MM.1S (cell line): ENCODE results near the gene MAU2.

Experiments
- DNase-seq: peaks from one replicate; pipeline ENCODE4 v3.0.0-alpha.2; 2015
- H2AFZ ChIP-seq: fragments of 300-600 bp; sonication (generic); 2 replicates; pipeline ENCODE4 v1.6.0; 2016; ENCODE audit warnings: antibody characterized with exemption, low read length
- H3F3A ChIP-seq: fragments of 300-600 bp; sonication (generic); 2 replicates; pipeline ENCODE4 v1.6.1; 2016; ENCODE audit warnings: mild to moderate bottlenecking, antibody characterized with exemption, low read length, moderate library complexity, mixed read lengths; ENCODE audit not compliant: insufficient read depth
- H3K27ac ChIP-seq: fragments of 300-600 bp; sonication (generic); 2 replicates; pipeline ENCODE4 v1.5.1; 2016; ENCODE audit warnings: mild to moderate bottlenecking, low read length
- H3K27me3 ChIP-seq: fragments of 300-600 bp; sonication (generic); replicated peaks from 2 replicates; pipeline ENCODE4 v1.6.0; 2016; ENCODE audit warnings: low read length; ENCODE audit not compliant: insufficient read depth
- H3K36me3 ChIP-seq: fragments of 300-600 bp; sonication (generic); replicated peaks from 2 replicates; pipeline ENCODE4 v1.6.1; 2016; ENCODE audit warnings: mild to moderate bottlenecking, low read length, mixed read lengths; ENCODE audit not compliant: insufficient read depth
- H3K4me1 ChIP-seq: fragments of 300-600 bp; sonication (generic); 2 replicates; pipeline ENCODE4 v1.6.1; 2016; ENCODE audit warnings: low read length, mixed read lengths
- H3K4me2 ChIP-seq: fragments of 300-600 bp; sonication (generic); 2 replicates; pipeline ENCODE4 v1.6.0; 2016; ENCODE audit warnings: low read depth, low read length
- H3K4me3 ChIP-seq: fragments of 300-600 bp; sonication (generic); 2 replicates; pipeline ENCODE4 v1.5.1; 2016; ENCODE audit warnings: low read length, mixed read lengths
- H3K79me2 ChIP-seq: fragments of 300-600 bp; sonication (generic); 2 replicates; pipeline ENCODE4 v1.6.1; 2016; ENCODE audit warnings: mixed run types, low read length, mixed read lengths
- H3K9ac ChIP-seq: fragments of 300-600 bp; sonication (generic); 2 replicates; pipeline ENCODE4 v1.6.1; 2016; ENCODE audit warnings: low read length, mixed read lengths
- H3K9me2 ChIP-seq: fragments of 300-600 bp; sonication (generic); replicated peaks from 2 replicates; pipeline ENCODE4 v1.6.1; 2016; ENCODE audit warnings: mild to moderate bottlenecking, low read length, mixed read lengths; ENCODE audit not compliant: insufficient read depth
- H3K9me3 ChIP-seq: fragments of 300-600 bp; sonication (generic); replicated peaks from 2 replicates; pipeline ENCODE4 v1.6.1; 2016; ENCODE audit warnings: mild to moderate bottlenecking, low read length, mixed read lengths; ENCODE audit not compliant: insufficient read depth
- H4K20me1 ChIP-seq: fragments of 300-600 bp; sonication (generic); 2 replicates; pipeline ENCODE4 v1.6.1; 2016; ENCODE audit warnings: mild to moderate bottlenecking, low read length, moderate library complexity, mixed read lengths; ENCODE audit not compliant: insufficient read depth
- EZH2 ChIP-seq: fragments of 300-600 bp; sonication (generic); optimal IDR thresholded peaks from 2 replicates; pipeline ENCODE3; 2017; ENCODE audit warnings: low read depth, mild to moderate bottlenecking, antibody characterized with exemption, low read length, mixed read lengths
- EZH2phosphoT487 ChIP-seq: fragments of 300-600 bp; sonication (generic); IDR thresholded peaks from 2 replicates; pipeline ENCODE4 v1.6.1; 2018; ENCODE audit warnings: antibody characterized with exemption, low read length
- TF ChIP-seq, protein P1 (sequence below): fragments of 300-600 bp; sonication (generic); IDR thresholded peaks from 2 replicates; pipeline ENCODE4 v1.5.1; 2016; ENCODE audit warnings: antibody characterized with exemption, low read length, mixed read lengths

MAU2 gene

GRCh38 chr19:19300613-19301012 is 20.0 kb upstream of the MAU2 start:
- no peaks in the 10 kb centered on the region for H3K9me3 ChIP-seq
- H3K79me2 ChIP-seq, result no peaks in the 10 kb centered on the region
- H3K4me3 ChIP-seq, result no peak overlapping the region
- no peaks in the 10 kb centered on the region for H4K20me1 ChIP-seq
- H3K4me2 ChIP-seq, result no peak overlapping the region
- no peak for DNase-seq
- no peaks in the 10 kb centered on the region for H3K9me2 ChIP-seq
- TF ChIP-seq, protein P1, sequence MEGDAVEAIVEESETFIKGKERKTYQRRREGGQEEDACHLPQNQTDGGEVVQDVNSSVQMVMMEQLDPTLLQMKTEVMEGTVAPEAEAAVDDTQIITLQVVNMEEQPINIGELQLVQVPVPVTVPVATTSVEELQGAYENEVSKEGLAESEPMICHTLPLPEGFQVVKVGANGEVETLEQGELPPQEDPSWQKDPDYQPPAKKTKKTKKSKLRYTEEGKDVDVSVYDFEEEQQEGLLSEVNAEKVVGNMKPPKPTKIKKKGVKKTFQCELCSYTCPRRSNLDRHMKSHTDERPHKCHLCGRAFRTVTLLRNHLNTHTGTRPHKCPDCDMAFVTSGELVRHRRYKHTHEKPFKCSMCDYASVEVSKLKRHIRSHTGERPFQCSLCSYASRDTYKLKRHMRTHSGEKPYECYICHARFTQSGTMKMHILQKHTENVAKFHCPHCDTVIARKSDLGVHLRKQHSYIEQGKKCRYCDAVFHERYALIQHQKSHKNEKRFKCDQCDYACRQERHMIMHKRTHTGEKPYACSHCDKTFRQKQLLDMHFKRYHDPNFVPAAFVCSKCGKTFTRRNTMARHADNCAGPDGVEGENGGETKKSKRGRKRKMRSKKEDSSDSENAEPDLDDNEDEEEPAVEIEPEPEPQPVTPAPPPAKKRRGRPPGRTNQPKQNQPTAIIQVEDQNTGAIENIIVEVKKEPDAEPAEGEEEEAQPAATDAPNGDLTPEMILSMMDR, result no peak
- no peak for TF ChIP-seq EZH2
- no peak for TF ChIP-seq EZH2phosphoT487
- no peak overlapping the region for H3K27ac ChIP-seq
- no peak overlapping the region for H3K9ac ChIP-seq
- no peaks in the 10 kb centered on the region for H3K4me1 ChIP-seq
- no peaks in the 10 kb centered on the region for H3K27me3 ChIP-seq
- H2AFZ ChIP-seq, result no peak overlapping the region
- no peaks in the 10 kb centered on the region for H3F3A ChIP-seq
- no peaks in the 10 kb centered on the region; the same call in 1 of the 2 replicates for H3K36me3 ChIP-seq

DNA sequence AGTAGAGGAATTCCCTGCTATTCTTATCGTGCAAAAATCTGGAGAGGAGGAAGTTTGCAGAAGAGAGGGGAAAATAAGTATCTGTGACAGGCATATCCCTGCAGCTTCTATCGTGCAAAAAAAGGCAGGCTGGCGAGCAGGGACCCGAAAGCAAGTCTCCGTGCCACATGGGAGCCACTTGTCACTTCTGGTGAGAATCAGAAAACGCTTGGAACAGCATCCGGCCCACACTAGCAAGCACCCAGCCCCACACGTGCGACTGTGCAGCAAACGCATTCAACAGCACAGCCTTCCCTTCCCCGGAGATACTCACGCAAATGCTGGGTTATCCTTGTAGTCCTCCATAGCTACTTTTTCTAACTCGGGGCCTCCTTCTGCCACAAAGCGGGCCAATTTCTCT is 17.2 kb upstream of the MAU2 start:
- Histone ChIP-seq H3K36me3 (no peaks in the 10 kb centered on the region; the same call in 1 of the 2 replicates), H3K4me1 (no peaks in the 10 kb centered on the region), H3K4me2 (no peak overlapping the region), H3K4me3 (no peak overlapping the region), H3K9me2 (no peaks in the 10 kb centered on the region), H4K20me1 (no peaks in the 10 kb centered on the region), H3K27ac (no peak overlapping the region), H3F3A (no peaks in the 10 kb centered on the region), H3K79me2 (no peaks in the 10 kb centered on the region), H3K9ac (no peak overlapping the region), H2AFZ (no peak overlapping the region), H3K27me3 (no peaks in the 10 kb centered on the region), H3K9me3 (no peaks in the 10 kb centered on the region)
- TF ChIP-seq EZH2phosphoT487 (no peak), EZH2 (no peak)
- TF ChIP-seq, protein P1, result no peak
- no peak for DNase-seq

GRCh38 chr19:19304186-19304965 is 16.3 kb upstream of the MAU2 start:
- no peaks in the 10 kb centered on the region for H3K27me3 ChIP-seq
- H3K4me3 ChIP-seq, result no peak overlapping the region
- DNase-seq, result no peak
- H3K9me3 ChIP-seq, result no peaks in the 10 kb centered on the region
- no peaks in the 10 kb centered on the region for H3K9me2 ChIP-seq
- no peak overlapping the region for H3K4me2 ChIP-seq
- no peak overlapping the region for H3K27ac ChIP-seq
- H3K9ac ChIP-seq, result no peak overlapping the region
- H4K20me1 ChIP-seq, result no peaks in the 10 kb centered on the region
- no peaks in the 10 kb centered on the region for H3K4me1 ChIP-seq
- no peaks in the 10 kb centered on the region for H3F3A ChIP-seq
- H2AFZ ChIP-seq, result no peak overlapping the region
- no peaks in the 10 kb centered on the region for H3K79me2 ChIP-seq
- no peaks in the 10 kb centered on the region; the same call in 1 of the 2 replicates for H3K36me3 ChIP-seq
- TF ChIP-seq EZH2, result no peak
- TF ChIP-seq EZH2phosphoT487, result no peak
- TF ChIP-seq, protein P1, result no peak
